RCC 7860 (cell line): ENCODE data around the gene IL13RA1.
A peak's percentile ranks its signal among the peaks of the same experiment; 100 is the strongest.
"Not testable (repeated sequence)": the region's sequence is repeated elsewhere in the genome, so short reads cannot be mapped to it uniquely, and the experiment has no call there.

Experiments
- DNase-seq: peaks from one replicate; pipeline ENCODE4 v3.0.0-alpha.2; 2015; ENCODE audit warnings: low spot score
- FAIRE-seq: peaks from 2 replicates; lab custom pipeline; 2012; peaks lifted over from hg19 to GRCh38; lab: Jason Lieb, UNC

Gene IL13RA1

GRCh38 chrX:118727686-118728339, 407 bp downstream of the IL13RA1 start:
- DNase-seq (peak; percentile 3), FAIRE-seq (no peak)

GRCh38 chrX:118729042-118729652, 1.7 kb downstream of the IL13RA1 start:
- no peak for FAIRE-seq

GRCh38 chrX:118730500-118731247, 3.3 kb downstream of the IL13RA1 start:
- FAIRE-seq (peak; percentile 71), DNase-seq (peak; percentile 25)

More at GRCh38 chrX:118729042-118729652, 1.7 kb downstream of the IL13RA1 start:
- no peak for DNase-seq

- not testable (repeated sequence) for FAIRE-seq, DNase-seq
Measured at GRCh38 chrX:118732551-118732950, 5.1 kb downstream of the IL13RA1 start.

GRCh38 chrX:118734909-118735308, 7.5 kb downstream of the IL13RA1 start:
- no peak for FAIRE-seq

GRCh38 chrX:118736394-118737010, 9.1 kb downstream of the IL13RA1 start:
- peak; percentile 8 for DNase-seq
- peak; percentile 38 for FAIRE-seq

More at GRCh38 chrX:118734909-118735308, 7.5 kb downstream of the IL13RA1 start:
- no peak for DNase-seq

GRCh38 chrX:118739577-118739976, 12.2 kb downstream of the IL13RA1 start:
- DNase-seq = no peak
- no peak for FAIRE-seq

- DNase-seq = peak; percentile 5
- no peak for FAIRE-seq
Measured at GRCh38 chrX:118740276-118740889, 13.0 kb downstream of the IL13RA1 start.

- no peak for DNase-seq
- no peak for FAIRE-seq
Measured at GRCh38 chrX:118742176-118742575, 14.8 kb downstream of the IL13RA1 start.

- FAIRE-seq = no peak
- DNase-seq = no peak
Measured at GRCh38 chrX:118745570-118745969, 18.2 kb downstream of the IL13RA1 start.

- FAIRE-seq (no peak), DNase-seq (no peak)
Measured at GRCh38 chrX:118751950-118752783, 24.8 kb downstream of the IL13RA1 start.

- no peak for DNase-seq
- FAIRE-seq = no peak
Measured at GRCh38 chrX:118755633-118756032, 28.2 kb downstream of the IL13RA1 start.

GRCh38 chrX:118756101-118756500, 28.7 kb downstream of the IL13RA1 start:
- no peak for FAIRE-seq
- no peak for DNase-seq

GRCh38 chrX:118758511-118758910, 31.1 kb downstream of the IL13RA1 start:
- no peak for FAIRE-seq

GRCh38 chrX:118760025-118760424, 32.6 kb downstream of the IL13RA1 start:
- FAIRE-seq = no peak

More at GRCh38 chrX:118758511-118758910, 31.1 kb downstream of the IL13RA1 start:
- no peak for DNase-seq

GRCh38 chrX:118761939-118762707, 34.7 kb downstream of the IL13RA1 start:
- DNase-seq = no peak
- FAIRE-seq = no peak

More at GRCh38 chrX:118760025-118760424, 32.6 kb downstream of the IL13RA1 start:
- DNase-seq = no peak

- no peak for FAIRE-seq
- DNase-seq = no peak
Measured at GRCh38 chrX:118763489-118763888, 36.1 kb downstream of the IL13RA1 start.

GRCh38 chrX:118764122-118764521, 36.7 kb downstream of the IL13RA1 start:
- no peak for DNase-seq
- FAIRE-seq = no peak

GRCh38 chrX:118770133-118770760, 42.8 kb downstream of the IL13RA1 start:
- DNase-seq = no peak
- FAIRE-seq = no peak
